ENCODE results near the gene ZPLD1.

DNA sequence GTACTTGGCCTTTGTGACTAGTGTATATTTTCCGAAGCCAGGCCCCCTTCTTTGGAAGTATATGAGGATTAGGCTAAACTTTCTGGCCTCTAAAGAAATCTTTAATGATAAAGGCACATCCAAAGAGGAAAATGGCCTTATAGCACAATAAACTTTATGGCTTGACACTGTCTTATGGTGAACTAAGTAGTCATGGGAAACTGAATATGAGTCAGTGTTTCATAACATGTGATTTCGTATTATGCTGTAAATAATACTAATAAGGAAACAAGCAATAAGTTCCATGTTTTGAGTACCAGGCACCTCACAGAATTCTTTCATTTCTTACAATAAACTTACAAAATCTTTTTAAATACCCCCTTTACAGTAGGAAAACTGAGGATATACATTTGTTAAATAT lies 8.2 kb downstream of the ZPLD1 start:
- no peak for TF ChIP-seq EZH2 (IDR thresholded peaks at IDR 0.05; ENCODE audit: borderline replicate concordance, low read depth, low read length, severe bottlenecking)
- TF ChIP-seq, protein P1, sequence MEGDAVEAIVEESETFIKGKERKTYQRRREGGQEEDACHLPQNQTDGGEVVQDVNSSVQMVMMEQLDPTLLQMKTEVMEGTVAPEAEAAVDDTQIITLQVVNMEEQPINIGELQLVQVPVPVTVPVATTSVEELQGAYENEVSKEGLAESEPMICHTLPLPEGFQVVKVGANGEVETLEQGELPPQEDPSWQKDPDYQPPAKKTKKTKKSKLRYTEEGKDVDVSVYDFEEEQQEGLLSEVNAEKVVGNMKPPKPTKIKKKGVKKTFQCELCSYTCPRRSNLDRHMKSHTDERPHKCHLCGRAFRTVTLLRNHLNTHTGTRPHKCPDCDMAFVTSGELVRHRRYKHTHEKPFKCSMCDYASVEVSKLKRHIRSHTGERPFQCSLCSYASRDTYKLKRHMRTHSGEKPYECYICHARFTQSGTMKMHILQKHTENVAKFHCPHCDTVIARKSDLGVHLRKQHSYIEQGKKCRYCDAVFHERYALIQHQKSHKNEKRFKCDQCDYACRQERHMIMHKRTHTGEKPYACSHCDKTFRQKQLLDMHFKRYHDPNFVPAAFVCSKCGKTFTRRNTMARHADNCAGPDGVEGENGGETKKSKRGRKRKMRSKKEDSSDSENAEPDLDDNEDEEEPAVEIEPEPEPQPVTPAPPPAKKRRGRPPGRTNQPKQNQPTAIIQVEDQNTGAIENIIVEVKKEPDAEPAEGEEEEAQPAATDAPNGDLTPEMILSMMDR (IDR thresholded peaks at IDR 0.05; ENCODE audit: borderline replicate concordance, extremely low read depth, low read length, poor library complexity, severe bottlenecking) = no peak

All from DND-41 (cell line).